Activated CD4-positive, alpha-beta T cell treated with anti-CD3 and anti-CD28 coated beads, Interleukin-2, amount 50 U/mL, for 48 hours (primary cell): Measurements from ENCODE around the gene KRTAP5-5.
"Not testable (repeated sequence)": the region's sequence is repeated elsewhere in the genome, so short reads cannot be mapped to it uniquely, and the experiment has no call there.

Experiments
- DNase-seq, 2 experiments: peaks; one replicate each; pipeline ENCODE4 v3.0.0-alpha.2; 2020

Gene KRTAP5-5

GRCh38 chr11:1643146-1643690, 13.6 kb downstream of the KRTAP5-5 start:
- no peak for DNase-seq

DNA sequence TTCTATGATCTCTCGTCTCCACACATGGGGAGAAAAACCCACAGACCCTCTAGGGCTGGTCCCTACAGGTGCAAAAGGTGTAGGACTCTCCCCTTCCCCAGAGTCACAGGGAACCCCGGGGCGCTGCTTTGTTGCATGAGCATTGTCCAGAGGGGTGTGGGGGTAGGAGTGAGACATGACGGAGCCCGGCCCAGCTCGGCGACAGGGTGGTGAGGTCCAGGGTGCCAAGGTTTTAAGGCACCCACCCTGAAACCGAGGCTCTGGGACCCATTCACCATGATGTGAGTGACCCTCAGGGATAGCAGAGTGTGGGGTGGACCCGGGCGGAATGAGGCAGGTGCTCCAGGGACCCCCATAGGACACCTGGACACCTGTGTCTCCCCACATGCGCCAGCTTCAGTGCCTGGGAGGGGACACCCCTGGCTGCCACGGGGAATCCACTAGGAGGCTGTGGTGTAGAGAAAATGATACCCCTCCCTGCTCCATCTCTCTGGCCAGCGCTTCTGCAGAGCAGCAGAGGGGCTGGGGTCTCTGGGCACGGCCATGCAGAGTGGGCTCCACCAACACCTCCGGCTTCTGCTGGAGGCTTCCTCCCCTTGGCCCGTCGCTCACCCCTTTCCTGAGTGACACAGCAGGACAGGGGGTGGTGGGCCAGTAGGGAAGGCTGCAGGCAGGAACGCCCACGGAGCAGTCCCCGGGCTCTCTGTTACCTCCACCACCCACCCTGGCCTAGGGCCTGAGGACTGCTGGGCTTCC, 15.2 kb downstream of the KRTAP5-5 start:
- DNase-seq: no peak

GRCh38 chr11:1645357-1645821, 15.8 kb downstream of the KRTAP5-5 start:
- DNase-seq: no peak

DNA sequence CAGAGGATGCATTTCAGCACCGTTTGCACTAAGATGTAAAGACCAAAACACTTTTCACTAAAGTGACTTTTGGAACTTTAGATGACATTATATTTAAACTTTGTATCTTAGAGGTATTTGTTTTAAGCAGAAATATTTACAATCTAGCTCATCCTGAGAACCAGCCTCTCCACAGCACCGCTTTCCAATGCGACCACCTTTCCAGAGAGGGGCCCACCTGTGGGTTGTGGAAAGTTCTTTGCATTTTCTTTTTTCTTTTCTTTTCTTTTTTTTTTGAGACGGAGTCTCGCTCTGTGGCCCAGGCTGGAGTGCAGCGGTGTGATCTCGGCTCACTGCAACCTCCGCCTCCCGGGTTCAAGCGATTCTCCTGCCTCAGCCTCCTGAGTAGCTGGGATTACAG, 17.0 kb downstream of the KRTAP5-5 start:
- DNase-seq: not testable (repeated sequence)

DNA sequence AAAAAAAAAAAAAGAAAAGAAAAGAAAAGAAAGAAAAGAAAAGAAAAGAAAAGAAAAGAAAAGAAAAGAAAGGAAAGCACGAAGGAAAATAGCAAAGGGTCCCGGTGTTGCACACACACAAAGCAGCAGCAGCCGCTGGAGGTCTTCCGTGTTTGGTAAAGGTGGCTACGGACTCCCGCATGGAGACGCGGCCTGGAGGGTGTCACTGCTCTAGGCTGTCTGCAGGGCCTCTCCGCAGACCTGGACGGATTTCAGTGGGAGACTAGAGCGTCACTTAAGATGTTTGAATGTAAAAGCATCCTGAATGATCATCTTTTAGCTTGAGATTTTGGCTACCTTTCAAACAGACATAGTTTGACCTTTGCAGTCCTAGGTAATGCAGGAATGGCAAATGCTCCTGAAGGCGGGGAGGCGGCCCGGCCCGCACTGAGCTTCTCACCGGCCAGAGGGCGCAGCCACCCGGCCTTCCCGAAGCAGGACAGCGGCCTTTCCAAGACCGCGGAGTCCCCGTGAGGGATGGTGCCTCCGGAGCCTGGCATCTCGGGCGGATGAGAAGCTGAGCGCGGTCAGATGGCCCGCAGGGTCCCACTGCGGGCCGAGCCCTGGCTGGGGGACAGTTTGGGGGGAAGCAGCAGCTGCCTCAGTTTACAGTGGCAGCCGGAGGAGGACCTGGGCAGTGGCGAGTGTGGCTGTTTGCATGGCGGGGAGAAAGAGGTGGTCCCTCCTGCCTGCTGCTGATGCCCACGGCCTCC, 18.5 kb downstream of the KRTAP5-5 start:
- no peak for DNase-seq

- DNase-seq: no peak
These were observed 19.3 kb downstream of the KRTAP5-5 start for GRCh38 chr11:1648653-1649420.

DNA sequence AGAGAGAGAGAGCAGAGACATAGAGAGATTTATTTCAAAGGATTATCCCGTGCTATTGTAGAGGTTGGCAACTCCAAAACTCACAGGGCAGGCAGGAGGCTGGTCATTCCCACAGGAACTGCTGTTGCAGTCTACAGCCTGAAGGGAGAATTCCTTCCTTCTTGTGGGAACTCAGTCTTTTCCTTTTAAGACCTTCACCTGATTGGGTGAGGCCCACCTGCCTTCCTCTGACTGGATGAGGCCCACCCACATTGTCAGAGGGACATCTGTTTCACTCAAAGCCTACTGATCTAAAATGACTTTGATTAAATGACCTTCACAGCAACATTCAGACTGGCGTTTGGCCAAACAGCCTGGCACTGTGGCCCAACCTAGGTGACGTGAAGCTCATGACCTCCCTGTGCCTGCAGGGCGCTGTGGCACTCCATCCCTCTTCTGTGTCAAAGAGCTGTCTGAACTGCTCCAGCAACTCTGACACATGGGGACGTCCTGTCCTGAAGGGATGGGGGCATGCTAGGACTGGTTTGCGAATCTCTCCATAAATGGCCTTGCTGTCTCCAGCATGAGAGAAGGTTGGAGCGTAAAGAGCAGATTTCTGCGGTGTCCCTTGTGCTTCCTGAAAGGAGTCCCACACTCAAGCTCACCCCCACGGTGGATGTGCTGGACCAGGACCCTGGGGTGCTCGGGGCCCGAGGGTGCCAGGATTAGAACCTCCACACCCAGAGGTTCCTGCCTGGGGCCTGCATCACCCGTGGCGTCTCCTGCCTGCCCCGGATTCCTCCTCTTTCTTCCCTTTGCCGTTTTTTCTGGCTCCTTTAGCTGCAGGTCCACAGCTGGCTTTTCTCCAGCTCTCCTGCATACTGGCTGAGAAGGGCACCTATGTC, 20.7 kb downstream of the KRTAP5-5 start:
- no peak for DNase-seq

DNA sequence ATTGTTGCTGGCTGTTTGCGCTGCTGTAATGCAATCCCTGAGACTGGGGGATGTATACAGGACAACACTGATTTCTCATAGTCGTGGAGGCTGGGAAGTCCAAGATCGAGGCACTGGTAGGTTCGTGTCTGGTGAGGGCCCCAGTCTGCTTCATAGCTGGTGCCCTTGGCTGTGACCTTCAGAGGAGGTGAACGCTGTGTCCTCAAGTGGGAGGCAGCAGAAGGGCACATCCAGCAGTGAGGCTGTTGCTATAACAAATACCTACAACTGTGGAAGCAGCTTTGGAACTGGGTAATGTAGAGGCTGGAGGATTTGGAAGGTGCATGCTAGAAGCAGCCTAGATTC, 21.3 kb downstream of the KRTAP5-5 start:
- DNase-seq: no peak

GRCh38 chr11:1651411-1651980, 21.9 kb downstream of the KRTAP5-5 start:
- no peak for DNase-seq

DNA sequence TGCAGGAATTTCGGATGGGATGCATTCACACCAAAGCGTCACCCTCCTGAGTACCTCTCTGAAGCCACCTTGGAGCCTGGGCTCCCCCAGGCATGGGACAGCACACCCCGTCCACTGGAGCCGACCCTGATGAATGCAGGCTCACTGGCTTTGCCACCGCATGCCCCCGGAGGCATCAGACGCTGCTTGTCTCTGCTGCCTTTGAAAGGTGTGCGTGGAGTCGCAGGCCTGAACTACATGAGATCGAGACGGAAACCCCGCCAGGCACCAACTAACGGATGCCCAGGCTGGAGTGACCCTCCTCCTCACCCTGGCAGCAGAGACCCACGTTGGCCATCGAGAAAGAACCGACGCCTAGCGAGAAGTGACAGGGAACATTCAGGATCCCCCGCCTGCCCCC, 22.5 kb downstream of the KRTAP5-5 start:
- DNase-seq: no peak

- DNase-seq: no peak
These were observed 22.8 kb downstream of the KRTAP5-5 start for GRCh38 chr11:1652442-1652770.

DNA sequence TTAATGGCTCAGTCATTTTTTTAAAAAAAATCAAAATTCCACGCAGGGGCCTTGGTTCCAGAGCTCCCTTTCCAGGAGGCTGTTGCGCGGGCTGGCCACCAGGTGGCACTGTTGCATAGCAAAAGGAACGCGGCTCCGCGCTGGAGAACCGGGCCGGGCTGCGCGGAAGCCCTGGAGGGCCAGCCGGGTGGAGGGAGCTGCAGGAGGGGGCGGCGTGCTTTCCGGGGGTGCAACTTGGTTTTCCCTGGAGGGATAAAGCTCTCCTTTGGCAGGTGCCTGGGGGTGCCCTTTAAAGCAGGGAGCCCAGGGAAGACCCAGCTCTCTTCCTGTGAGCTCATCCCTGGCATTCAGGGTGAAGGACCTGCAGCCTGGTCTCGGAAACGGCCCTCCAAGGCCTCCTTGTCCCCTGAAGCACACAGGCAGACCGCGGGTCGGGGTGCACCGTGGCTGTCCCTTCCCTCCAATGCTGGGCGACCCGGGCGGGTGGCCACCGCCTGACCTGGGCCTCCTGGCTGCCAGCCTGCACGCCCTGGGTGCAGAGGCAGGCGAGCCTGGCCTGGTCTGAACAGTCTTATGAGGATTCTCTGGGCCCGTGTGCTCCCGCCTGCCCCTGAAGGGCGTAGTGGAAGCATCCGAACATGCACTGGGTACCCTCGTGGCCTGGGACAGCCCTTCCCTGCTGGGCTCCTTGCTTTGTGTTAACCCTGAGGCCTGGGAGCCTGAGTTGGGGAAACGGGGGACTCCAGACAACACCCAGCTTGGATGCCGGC, 23.4 kb downstream of the KRTAP5-5 start:
- peak; percentile 75 to 81 for DNase-seq

GRCh38 chr11:1653541-1654387, 24.2 kb downstream of the KRTAP5-5 start:
- DNase-seq: no peak

DNA sequence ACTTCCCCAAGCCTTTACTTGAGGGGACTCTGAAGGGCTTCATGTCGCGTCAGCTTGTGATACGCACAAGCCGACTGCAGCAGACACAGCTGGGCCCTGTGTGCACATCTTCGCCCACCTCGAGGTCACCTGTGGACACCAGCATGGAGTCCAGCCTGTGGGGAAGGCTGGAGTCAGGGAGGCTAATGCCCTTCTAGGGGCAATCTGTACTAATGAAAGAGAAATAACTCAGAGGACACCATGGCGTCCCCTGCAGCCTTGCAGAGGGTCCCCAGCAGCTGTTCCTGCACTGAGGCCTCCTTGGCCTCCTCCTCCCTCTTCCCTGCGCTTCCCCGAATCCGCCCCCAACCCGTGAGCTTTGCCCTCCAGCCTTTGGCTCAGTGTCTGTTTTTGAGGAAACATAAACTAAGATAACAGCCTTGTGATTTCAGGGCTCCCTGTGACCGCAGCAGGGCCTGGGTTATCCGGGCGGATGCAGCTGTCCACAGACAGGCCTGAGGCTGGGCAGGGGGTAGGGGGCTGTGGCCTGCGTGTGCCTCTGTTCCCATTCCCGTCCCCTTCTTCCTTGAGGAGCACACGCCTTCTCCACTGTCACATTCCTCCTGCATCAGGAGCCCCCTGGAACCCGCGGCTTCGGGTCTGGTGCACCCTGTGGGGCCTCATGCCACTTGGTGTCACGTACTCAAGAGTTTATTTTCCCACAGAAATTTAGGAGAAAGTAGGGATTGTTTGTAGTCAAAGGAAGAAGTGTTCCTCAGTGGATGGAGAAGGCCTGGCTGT, 25.0 kb downstream of the KRTAP5-5 start:
- no peak for DNase-seq

- no peak for DNase-seq
These were observed 25.8 kb downstream of the KRTAP5-5 start for GRCh38 chr11:1655168-1656060.

DNA sequence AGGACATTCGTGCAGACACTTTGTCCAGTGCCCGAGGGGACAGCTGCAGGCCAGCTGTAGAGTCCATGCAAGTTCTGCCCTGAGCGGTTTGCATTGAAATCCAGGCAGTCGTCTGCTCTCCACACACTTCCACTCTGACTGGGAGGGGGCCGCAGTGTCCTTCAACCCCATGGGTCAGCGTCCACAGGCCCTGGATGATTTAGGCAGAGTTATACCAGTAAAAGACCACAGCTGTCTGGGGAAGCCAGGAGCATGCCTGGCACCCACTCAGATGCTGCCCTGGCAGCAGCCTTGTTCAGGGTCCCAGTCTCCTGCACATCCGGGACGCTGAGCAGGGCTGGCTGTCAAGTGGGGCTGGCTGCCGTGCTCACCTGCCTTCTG, 26.5 kb downstream of the KRTAP5-5 start:
- no peak for DNase-seq

DNA sequence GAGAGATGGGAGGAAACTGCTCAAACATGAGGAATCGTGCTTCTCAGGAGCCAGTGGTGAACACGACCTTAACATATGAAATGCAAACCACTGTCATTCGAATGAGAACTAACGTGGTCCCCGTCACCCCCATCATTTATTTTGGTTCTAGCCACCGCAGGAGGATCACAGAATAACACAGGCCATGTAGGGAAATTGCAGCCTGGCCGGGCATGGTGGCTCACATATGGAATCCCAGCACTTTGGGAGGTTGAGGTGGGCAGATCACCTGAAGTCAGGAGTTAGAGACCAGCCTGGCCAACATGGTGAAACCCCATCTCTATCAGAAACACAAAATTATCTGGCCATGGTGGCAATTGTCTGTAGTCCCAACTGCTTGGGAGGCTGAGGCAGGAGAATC, 27.1 kb downstream of the KRTAP5-5 start:
- no peak for DNase-seq

- no peak for DNase-seq
These were observed 29.9 kb downstream of the KRTAP5-5 start for GRCh38 chr11:1659506-1659905.
